CD4-positive, alpha-beta T cell (primary cell): Measurements from ENCODE around the gene EXT2. TPM values are rescaled to one million over a fixed set of nuclear protein-coding genes. Genes with fewer than 3 reads are reported as not detected.

ENCODE experiments used
- ATAC-seq: fragments of 200-7000 bp; cut with Tn5 transposase; one replicate; pipeline ENCODE4 v1.10.0; 2022; ENCODE audit warnings: mild to moderate bottlenecking; ENCODE audit not compliant: poor library complexity
- CTCF ChIA-PET: fragments of 350-600 bp; sonication (Branson Sonifier 250); formaldehyde crosslinking; loops from one replicate; lab custom pipeline; 2021; ENCODE audit warnings: antibody characterized with exemption, inconsistent platforms; lab: Charles Lee
- POLR2A ChIA-PET: fragments of 350-600 bp; sonication (Branson Sonifier 250); formaldehyde crosslinking; loops from one replicate; lab custom pipeline; 2021; ENCODE audit warnings: antibody characterized with exemption, inconsistent platforms; lab: Charles Lee
- DNase-seq, 14 experiments: peaks; one replicate each; pipeline ENCODE4 v3.0.0-alpha.2; 2013 to 2020; ENCODE audit warnings: mixed read lengths in 2 of 14
- H3K27ac ChIP-seq, 2 donors: one replicate each; pipeline versions ENCODE4 v1.5.1 to v1.7.0; 2013; ENCODE audit warnings: low read length in 2 of 2, low read depth in 1 of 2, mild to moderate bottlenecking in 1 of 2
- H3K27me3 ChIP-seq, 2 experiments: 1 replicate in 1 of 2; 2 replicates in 1 of 2; pipeline versions ENCODE4 v1.6.1 to v1.7.0; 2013; ENCODE audit warnings: low read length in 2 of 2, control low read depth in 1 of 2, mild to moderate bottlenecking in 1 of 2, moderate library complexity in 1 of 2; ENCODE audit not compliant: insufficient read depth in 2 of 2, control insufficient read depth in 1 of 2
- H3K36me3 ChIP-seq: one replicate; pipeline ENCODE4 v1.6.1; 2013; ENCODE audit warnings: low read length, control low read depth; ENCODE audit not compliant: insufficient read depth
- H3K4me1 ChIP-seq: one replicate; pipeline ENCODE4 v1.6.1; 2013; ENCODE audit warnings: low read length, control low read depth; ENCODE audit not compliant: insufficient read depth
- H3K4me3 ChIP-seq: one replicate; pipeline ENCODE4 v1.5.1; 2013; ENCODE audit warnings: mild to moderate bottlenecking, low read length, moderate library complexity
- H3K9me3 ChIP-seq, 2 experiments: 1 replicate in 1 of 2; 2 replicates in 1 of 2; pipeline versions ENCODE4 v1.6.1 to v1.7.0; 2013; ENCODE audit warnings: low read length in 2 of 2, mild to moderate bottlenecking in 2 of 2, control low read depth in 1 of 2, moderate library complexity in 1 of 2; ENCODE audit not compliant: control insufficient read depth in 1 of 2, insufficient read depth in 1 of 2
- H3K27ac Mint-ChIP-seq: one replicate; pipeline ENCODE4 v1.8.0; 2020; ENCODE audit warnings: mixed read lengths
- H3K27me3 Mint-ChIP-seq: one replicate; pipeline ENCODE4 v1.8.0; 2021; ENCODE audit warnings: mixed read lengths
- H3K36me3 Mint-ChIP-seq: one replicate; pipeline ENCODE4 v1.8.0; 2021; ENCODE audit warnings: low read depth, mixed read lengths
- H3K4me1 Mint-ChIP-seq: one replicate; pipeline ENCODE4 v1.8.0; 2021; ENCODE audit warnings: low read depth, mixed read lengths
- H3K4me3 Mint-ChIP-seq: one replicate; pipeline ENCODE4 v1.8.0; 2020; ENCODE audit warnings: mild to moderate bottlenecking, mixed read lengths
- H3K9me3 Mint-ChIP-seq: one replicate; pipeline ENCODE4 v1.8.0; 2020; ENCODE audit warnings: mixed read lengths
- CTCF ChIP-seq: fragments of 200-600 bp; IDR thresholded peaks from one replicate; pipeline ENCODE4 v1.8.0; 2022; ENCODE audit warnings: antibody characterized with exemption, mild to moderate bottlenecking
- intact Hi-C, 2 experiments: fragments of 100-400 bp; cut with DNase I in 1 of 2; cut with micrococcal nuclease in 1 of 2; formaldehyde crosslinking; loops; one replicate each; pipeline versions ENCODE4 v1.15.1 to v1.9.0; 2023 to 2025; cut with DNase I, micrococcal nuclease
- total RNA-seq, 174 experiments: library from RNA in 2 of 174; stranded (reverse) in 2 of 174; gene quantifications; one replicate each; pipeline ENCODE4 v1.2.3 and lab custom pipeline; 2021 to 2026

EXT2 gene
- total RNA-seq, 2 experiments from 2014 or later, result 17.1 to 17.5 TPM

- Histone ChIP-seq H3K27me3 (no peaks in the 10 kb centered on the region), H3K4me1 (no peaks in the 10 kb centered on the region), H3K4me3 (no peak overlapping the region), H3K27ac (no peak overlapping the region), H3K9me3 (peaks cover 5 to 7% of the 10 kb centered on the region in 2 experiments), H3K36me3 (peaks cover 18% of the 10 kb centered on the region)
- intact Hi-C loops, result no loop called here
- ChIA-PET CTCF (no interaction called here), POLR2A (interaction anchor here (0.9 kb wide), 1 partner anchor 28 kb away, joined by 3 read pairs; no protein-coding TSS in a partner anchor)
- TF ChIP-seq CTCF, result no peak
- no peak overlapping the region for H3K4me3 Mint-ChIP-seq
- H3K27me3 Mint-ChIP-seq, result no peaks in the 10 kb centered on the region
- no peak overlapping the region for H3K27ac Mint-ChIP-seq
- DNase-seq (no peak), ATAC-seq (no peak)
- H3K4me1 Mint-ChIP-seq, result no peaks in the 10 kb centered on the region
- H3K9me3 Mint-ChIP-seq, result peaks cover 15% of the 10 kb centered on the region
- peaks cover 71% of the 10 kb centered on the region for H3K36me3 Mint-ChIP-seq
Measured at GRCh38 chr11:44213148-44213547, 117.7 kb downstream of the EXT2 start.

DNA sequence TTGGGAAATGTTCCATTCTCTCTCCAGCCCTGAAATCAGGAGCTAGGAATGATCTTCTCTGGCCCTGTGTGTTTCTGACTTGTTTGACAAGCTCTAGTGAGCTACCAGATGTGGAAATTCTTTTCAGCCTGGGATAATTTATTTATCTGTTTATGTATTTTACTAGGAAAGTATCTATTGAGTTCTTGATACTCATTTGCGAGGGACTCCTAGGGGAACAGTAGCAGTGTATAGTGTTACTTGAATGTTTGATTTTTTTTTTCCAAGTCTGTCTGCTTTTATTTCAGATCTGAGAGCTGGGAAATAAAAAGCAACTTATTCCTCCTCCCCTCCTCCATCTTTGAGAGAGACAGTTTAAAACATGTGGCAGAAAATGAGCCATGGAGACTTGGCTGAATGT is 122.0 kb downstream of the EXT2 start:
- intact Hi-C loops, result no loop called here
- DNase-seq (no peak), ATAC-seq (no peak)
- H3K27ac Mint-ChIP-seq, result no peak overlapping the region
- Histone ChIP-seq H3K36me3 (no peaks in the 10 kb centered on the region), H3K27me3 (no peaks in the 10 kb centered on the region), H3K4me3 (no peak overlapping the region), H3K9me3 (no peaks in the 10 kb centered on the region), H3K27ac (no peak overlapping the region), H3K4me1 (no peaks in the 10 kb centered on the region)
- peaks cover 65% of the 10 kb centered on the region for H3K36me3 Mint-ChIP-seq
- peaks cover 2% of the 10 kb centered on the region for H3K9me3 Mint-ChIP-seq
- TF ChIP-seq CTCF, result no peak
- ChIA-PET CTCF (no interaction called here), POLR2A (no interaction called here)
- no peaks in the 10 kb centered on the region for H3K4me1 Mint-ChIP-seq
- H3K4me3 Mint-ChIP-seq, result no peak overlapping the region
- H3K27me3 Mint-ChIP-seq, result no peaks in the 10 kb centered on the region

GRCh38 chr11:44219830-44220796 is 124.6 kb downstream of the EXT2 start:
- Histone ChIP-seq H3K4me1 (no peaks in the 10 kb centered on the region), H3K9me3 (no peaks in the 10 kb centered on the region), H3K36me3 (no peaks in the 10 kb centered on the region), H3K27me3 (no peaks in the 10 kb centered on the region), H3K27ac (no peak overlapping the region), H3K4me3 (no peak overlapping the region)
- Mint-ChIP-seq H3K27ac (no peak overlapping the region), H3K36me3 (peaks cover 60% of the 10 kb centered on the region), H3K4me3 (no peak overlapping the region), H3K4me1 (peaks cover 2% of the 10 kb centered on the region), H3K27me3 (no peaks in the 10 kb centered on the region), H3K9me3 (no peaks in the 10 kb centered on the region)
- intact Hi-C loops, result no loop called here
- DNase-seq (no peak), ATAC-seq (no peak)
- POLR2A ChIA-PET, result no interaction called here
- TF ChIP-seq CTCF, result no peak
- CTCF ChIA-PET, result no interaction called here
